HCT116 (cell line): ENCODE measurements around the gene HPRT1. TPM values are rescaled to one million over a fixed set of nuclear protein-coding genes. Genes with fewer than 3 reads are reported as not detected.

Experiments
- ATAC-seq: fragments of 200-7000 bp; cut with Tn5 transposase; 2 replicates; pipeline ENCODE4 v1.9.1; 2020; ENCODE audit warnings: mild to moderate bottlenecking, moderate library complexity
- BruUV-seq: library from RNA; stranded (reverse); fragments of 400-500 nt; replicated peaks from 2 replicates; lab custom pipeline; 2021; lab: Mats Ljungman, UMichigan
- CTCF ChIA-PET: fragments of 300-600 bp; sonication (Branson Sonifier 250); formaldehyde crosslinking; loops from one replicate; lab custom pipeline; 2021; ENCODE audit warnings: antibody characterized with exemption; lab: Charles Lee
- POLR2A ChIA-PET: fragments of 300-600, 350-600 bp; sonication (Branson Sonifier 250); formaldehyde crosslinking; loops from one replicate; lab custom pipeline; 2021; ENCODE audit warnings: antibody characterized with exemption; lab: Charles Lee
- RAD21 ChIA-PET, 2 experiments: fragments of 300-600 bp; sonication (Branson Sonifier 250); formaldehyde crosslinking; loops; one replicate each; lab custom pipeline; 2023; ENCODE audit warnings: low total read pairs in 2 of 2; ENCODE audit not compliant: uncharacterized antibody in 2 of 2, unreplicated experiment in 2 of 2, low non-redundant PET in 1 of 2; lab: Charles Lee
- DNase-seq: peaks from one replicate; pipeline ENCODE4 v3.0.0-alpha.2; 2010; ENCODE audit warnings: low read depth, low spot score
- H2AFZ ChIP-seq: fragments of 200-600 bp; shearing (Covaris generic), sonication (generic); 2 replicates; pipeline ENCODE4 v1.6.1; 2017; ENCODE audit warnings: low read depth, mixed run types, mixed read lengths, antibody characterized with exemption, low read length; ENCODE audit not compliant: poor library complexity, severe bottlenecking
- H3K27ac ChIP-seq: 2 replicates; pipeline ENCODE4 v1.5.1; 2012; ENCODE audit warnings: low read depth, low read length
- H3K27me3 ChIP-seq: fragments of 200-600 bp; sonication (generic); 2 replicates; pipeline ENCODE4 v1.6.1; 2016; ENCODE audit warnings: mixed run types, low read length, mixed read lengths; ENCODE audit not compliant: insufficient read depth
- H3K36me3 ChIP-seq, 2 experiments: fragments of 200-500 bp in 1 of 2; fragments of 200-600 bp in 1 of 2; sonication (Bioruptor generic) in 1 of 2; sonication (generic) in 1 of 2; 2 replicates each; pipeline versions ENCODE4 v1.5.1 to v1.6.1; 2014 to 2016; ENCODE audit warnings: low read length in 2 of 2, inconsistent platforms in 1 of 2, mixed read lengths in 1 of 2, mixed run types in 1 of 2; ENCODE audit not compliant: insufficient read depth in 2 of 2, control insufficient read depth in 1 of 2
- H3K4me1 ChIP-seq, 2 experiments: fragments of 200-600 bp in 1 of 2; sonication (generic) in 1 of 2; 2 replicates each; pipeline versions ENCODE4 v1.5.1 to v1.6.1; 2012 to 2017; ENCODE audit warnings: low read length in 2 of 2, inconsistent platforms in 1 of 2, mild to moderate bottlenecking in 1 of 2, mixed read lengths in 1 of 2, mixed run types in 1 of 2, moderate library complexity in 1 of 2; ENCODE audit not compliant: insufficient read depth in 2 of 2, control insufficient read depth in 1 of 2
- H3K4me2 ChIP-seq: fragments of 200-600 bp; sonication (generic); 2 replicates; pipeline ENCODE4 v1.6.1; 2017; ENCODE audit warnings: mixed run types, low read length, mixed read lengths
- H3K4me3 ChIP-seq, 2 experiments: fragments of 200-600 bp in 1 of 2; sonication (generic) in 1 of 2; replicated peaks in 1 of 2; 2 replicates each; pipeline ENCODE4 v1.5.1; 2011 to 2016; ENCODE audit warnings: low read length in 2 of 2, control low read depth in 1 of 2, low read depth in 1 of 2, mild to moderate bottlenecking in 1 of 2, mixed read lengths in 1 of 2, mixed run types in 1 of 2
- H3K79me2 ChIP-seq: fragments of 200-600 bp; sonication (generic); 2 replicates; pipeline ENCODE4 v1.6.1; 2017; ENCODE audit warnings: mild to moderate bottlenecking, mixed run types, low read length, moderate library complexity, mixed read lengths; ENCODE audit not compliant: insufficient read depth
- H3K9ac ChIP-seq: fragments of 200-600 bp; sonication (generic); 2 replicates; pipeline ENCODE4 v1.6.1; 2016; ENCODE audit warnings: low read length, mixed read lengths
- H3K9me2 ChIP-seq: fragments of 200-600 bp; sonication (generic), shearing (Covaris generic); 2 replicates; pipeline ENCODE4 v1.6.1; 2017; ENCODE audit warnings: mixed run types, mild to moderate bottlenecking, moderate library complexity; ENCODE audit not compliant: insufficient read depth
- H3K9me3 ChIP-seq, 2 experiments: fragments of 200-500 bp in 1 of 2; fragments of 200-600 bp in 1 of 2; sonication (Bioruptor generic) in 1 of 2; sonication (generic) in 1 of 2; 2 replicates each; pipeline ENCODE4 v1.6.1; 2014 to 2017; ENCODE audit warnings: low read length in 2 of 2, mixed read lengths in 2 of 2, inconsistent platforms in 1 of 2, low read depth in 1 of 2, mild to moderate bottlenecking in 1 of 2, mixed run types in 1 of 2, moderate library complexity in 1 of 2; ENCODE audit not compliant: control insufficient read depth in 1 of 2, insufficient read depth in 1 of 2
- H4K20me1 ChIP-seq: fragments of 200-600 bp; sonication (generic), shearing (Covaris generic); 2 replicates; pipeline ENCODE4 v1.6.1; 2017; ENCODE audit warnings: mixed run types, mild to moderate bottlenecking, moderate library complexity; ENCODE audit not compliant: insufficient read depth
- FOSL1 ChIP-seq: IDR thresholded peaks from 2 replicates; pipeline ENCODE4 v1.6.1; 2012; ENCODE audit warnings: low read depth
- POLR2A ChIP-seq: IDR thresholded peaks from 2 replicates; pipeline ENCODE4 v1.7.0; 2011; ENCODE audit warnings: borderline replicate concordance; ENCODE audit not compliant: insufficient read depth, insufficient read length; ENCODE audit errors: extremely low read depth
- REST ChIP-seq: IDR thresholded peaks from 2 replicates; pipeline ENCODE4 v1.6.1; 2012; ENCODE audit warnings: low read depth
- SIN3A ChIP-seq: IDR thresholded peaks from 2 replicates; pipeline ENCODE4 v1.6.1; 2012; ENCODE audit warnings: low read depth
- TCF7L2 ChIP-seq: IDR thresholded peaks from 2 replicates; pipeline ENCODE4 v1.7.0; 2011; ENCODE audit warnings: borderline replicate concordance, inconsistent platforms; ENCODE audit not compliant: insufficient read depth, insufficient read length; ENCODE audit errors: extremely low read depth
- ZFX ChIP-seq: fragments of 450-650 bp; IDR thresholded peaks from 2 replicates; pipeline ENCODE4 v1.6.1; 2017
- ZNF274 ChIP-seq: fragments of 200-500 bp; sonication (Bioruptor generic); IDR thresholded peaks from 2 replicates; pipeline ENCODE4 v1.6.1; 2014; ENCODE audit warnings: mild to moderate bottlenecking, low read depth, low read length, inconsistent platforms
- intact Hi-C: fragments of 100-400 bp; cut with micrococcal nuclease; formaldehyde crosslinking; loops from 2 replicates; pipeline ENCODE4 v1.10.0; 2022
- total RNA-seq: library from RNA; stranded (reverse); gene quantifications from one replicate; pipeline ENCODE4 v1.2.1, GENCODE V29; 2021; ENCODE audit not compliant: unreplicated experiment

HPRT1 gene
- total RNA-seq, 1 experiment from 2014 or later = 57.8 TPM

- POLR2A ChIA-PET = no interaction called here
- no peak overlapping the region for H3K9ac ChIP-seq
- peaks cover 15% of the 10 kb centered on the region for H3K79me2 ChIP-seq
- CTCF ChIA-PET = no interaction called here
- H3K4me1 ChIP-seq = no peaks in the 10 kb centered on the region
- no peak overlapping the region for H3K4me2 ChIP-seq
- intact Hi-C loops = loop anchor here (2.0 to 5.0 kb wide), 3 partner anchors 270 to 515 kb away; no protein-coding TSS in a partner anchor
- no peak overlapping the region for H3K27ac ChIP-seq
- H3K9me3 ChIP-seq = no peaks in the 10 kb centered on the region
- RAD21 ChIA-PET = no interaction called here
- 0 out of 4 replicates have a peak, but pooled peaks cover 2 to 4% of the 10 kb centered on the region in 2 experiments for H3K36me3 ChIP-seq
- no peaks in the 10 kb centered on the region for H3K9me2 ChIP-seq
- no peak overlapping the region for H3K4me3 ChIP-seq
- no peaks in the 10 kb centered on the region for H4K20me1 ChIP-seq
- BruUV-seq = no TSS peak
- H2AFZ ChIP-seq = no peak overlapping the region
- ATAC-seq = no peak
- no peak for TF ChIP-seq POLR2A
- TF ChIP-seq TCF7L2 = no peak
- no peak for TF ChIP-seq ZNF274
- TF ChIP-seq REST = no peak
- TF ChIP-seq FOSL1 = no peak
- TF ChIP-seq SIN3A = no peak
- TF ChIP-seq ZFX = no peak
- DNase-seq = no peak
- H3K27me3 ChIP-seq = no peaks in the 10 kb centered on the region
Observed at GRCh38 chrX:134482371-134482770, 22.4 kb downstream of the HPRT1 start.
